Immature natural killer cell (primary cell): ENCODE results near the gene ERCC1. TPM values are rescaled to one million over a fixed set of nuclear protein-coding genes. Genes with fewer than 3 reads are reported as not detected.
"Not testable (repeated sequence)": the region's sequence is repeated elsewhere in the genome, so short reads cannot be mapped to it uniquely, and the experiment has no call there.

Experiments
- DNase-seq, 3 donors: peaks; one replicate each; pipeline ENCODE4 v3.0.0; 2022; ENCODE audit warnings: mixed read lengths in 1 of 3
- H3K27ac Mint-ChIP-seq, 6 donors: one replicate each; pipeline ENCODE4 v1.8.0; 2020; ENCODE audit warnings: mixed read lengths in 6 of 6, mild to moderate bottlenecking in 5 of 6, inconsistent platforms in 4 of 6, moderate library complexity in 3 of 6
- H3K27me3 Mint-ChIP-seq, 3 donors: one replicate each; pipeline ENCODE4 v1.8.0; 2020 to 2021; ENCODE audit warnings: low read depth in 3 of 3, mild to moderate bottlenecking in 3 of 3, mixed read lengths in 3 of 3, moderate library complexity in 3 of 3, inconsistent platforms in 1 of 3
- H3K36me3 Mint-ChIP-seq, 3 donors: one replicate each; pipeline ENCODE4 v1.8.0; 2020; ENCODE audit warnings: mixed read lengths in 3 of 3, inconsistent platforms in 2 of 3, mild to moderate bottlenecking in 2 of 3
- H3K4me1 Mint-ChIP-seq, 2 donors: one replicate each; pipeline ENCODE4 v1.8.0; 2020; ENCODE audit warnings: inconsistent platforms in 2 of 2, mild to moderate bottlenecking in 2 of 2, mixed read lengths in 2 of 2, moderate library complexity in 1 of 2
- H3K4me3 Mint-ChIP-seq, 5 donors: one replicate each; pipeline ENCODE4 v1.8.0; 2020; ENCODE audit warnings: mild to moderate bottlenecking in 5 of 5, mixed read lengths in 5 of 5, inconsistent platforms in 3 of 5, moderate library complexity in 3 of 5
- H3K9me3 Mint-ChIP-seq, 6 donors: one replicate each; pipeline ENCODE4 v1.8.0; 2020; ENCODE audit warnings: mild to moderate bottlenecking in 6 of 6, mixed read lengths in 6 of 6, inconsistent platforms in 4 of 6, moderate library complexity in 3 of 6
- polyA plus RNA-seq, 3 donors: library from polyadenylated mRNA; unstranded; fragments of 300-500 nt; fragmentation: Illumina TruSeq; gene quantifications; one replicate each; pipeline ENCODE4 v1.2.3, GENCODE V29; 2021

The ERCC1 gene
- polyA plus RNA-seq, 3 donors from 2014 or later: 50.8 to 62.2 (median 54.5) TPM

DNA sequence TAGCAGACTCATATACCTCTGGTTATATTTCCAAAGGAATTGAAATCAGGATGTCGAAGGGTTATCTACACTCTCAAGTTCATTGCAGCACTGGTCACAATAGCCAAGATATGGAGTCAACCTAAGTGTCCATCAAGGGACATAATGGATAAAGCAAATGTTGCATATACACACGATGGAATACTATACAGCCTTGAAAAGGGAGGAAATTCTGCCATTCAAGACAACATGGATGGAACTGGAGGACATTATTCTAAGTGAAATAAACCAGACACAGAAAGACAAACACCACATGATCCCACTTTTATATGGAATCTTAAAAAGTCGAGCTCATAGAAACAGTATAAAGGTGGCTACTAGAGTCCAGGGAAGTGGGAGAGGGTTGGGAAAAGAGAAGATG lies 13.6 kb upstream of the ERCC1 start:
- H3K27me3 Mint-ChIP-seq: peaks cover under 1 to 7% (median 2%) of the 10 kb centered on the region in 3 donors
- no peaks in the 10 kb centered on the region for H3K9me3 Mint-ChIP-seq
- DNase-seq: no peak
- peak overlapping the region in 2 of 6 donors; percentile 21 to 53 for H3K27ac Mint-ChIP-seq
- H3K36me3 Mint-ChIP-seq: no peaks in the 10 kb centered on the region
- peak overlapping the region in 2 of 5 donors; percentile 12 to 26 for H3K4me3 Mint-ChIP-seq
- H3K4me1 Mint-ChIP-seq: peaks cover 17% of the 10 kb centered on the region in 2 donors

- DNase-seq, H3K27ac Mint-ChIP-seq, H3K4me3 Mint-ChIP-seq, H3K36me3 Mint-ChIP-seq, H3K9me3 Mint-ChIP-seq: not testable (repeated sequence)
- Mint-ChIP-seq H3K27me3 (peaks cover under 1 to 11% (median 5%) of the 10 kb centered on the region in 3 donors), H3K4me1 (peaks cover 10 to 15% of the 10 kb centered on the region in 2 donors)
Observed at GRCh38 chr19:45432543-45432942, 8.8 kb upstream of the ERCC1 start.

DNA sequence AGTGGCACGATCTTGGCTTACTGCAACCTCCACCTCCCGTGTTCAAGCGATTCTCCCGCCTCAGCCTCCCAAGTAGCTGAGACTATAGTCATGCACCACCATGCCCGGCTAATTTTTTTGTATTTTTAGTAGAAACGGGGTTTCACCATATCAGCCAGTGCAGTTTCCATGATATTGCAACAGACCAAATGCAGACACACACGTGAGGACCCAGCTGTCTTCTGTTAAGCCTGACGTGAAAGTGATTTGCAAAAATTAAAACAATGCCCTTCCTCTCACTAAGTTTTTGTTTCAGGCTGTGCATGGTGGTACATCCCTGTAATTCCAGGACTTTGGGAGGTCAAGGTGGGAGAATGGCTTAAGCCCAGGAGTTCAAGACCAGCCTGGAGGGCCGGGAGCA lies 7.3 kb upstream of the ERCC1 start:
- DNase-seq, H3K27me3 Mint-ChIP-seq, H3K9me3 Mint-ChIP-seq, H3K36me3 Mint-ChIP-seq, H3K27ac Mint-ChIP-seq, H3K4me3 Mint-ChIP-seq: not testable (repeated sequence)
- H3K4me1 Mint-ChIP-seq: peaks cover 13 to 18% of the 10 kb centered on the region in 2 donors

- peaks cover 13 to 18% of the 10 kb centered on the region in 2 donors for H3K4me1 Mint-ChIP-seq
- not testable (repeated sequence) for H3K9me3 Mint-ChIP-seq, DNase-seq, H3K27me3 Mint-ChIP-seq, H3K27ac Mint-ChIP-seq, H3K36me3 Mint-ChIP-seq
- H3K4me3 Mint-ChIP-seq: peak overlapping the region in 1 of 5 donors; percentile 30
Observed at GRCh38 chr19:45429896-45430295, 6.2 kb upstream of the ERCC1 start.

- peaks cover 25 to 31% of the 10 kb centered on the region in 2 donors for H3K4me1 Mint-ChIP-seq
Observed at GRCh38 chr19:45428384-45429231, 4.9 kb upstream of the ERCC1 start.

DNA sequence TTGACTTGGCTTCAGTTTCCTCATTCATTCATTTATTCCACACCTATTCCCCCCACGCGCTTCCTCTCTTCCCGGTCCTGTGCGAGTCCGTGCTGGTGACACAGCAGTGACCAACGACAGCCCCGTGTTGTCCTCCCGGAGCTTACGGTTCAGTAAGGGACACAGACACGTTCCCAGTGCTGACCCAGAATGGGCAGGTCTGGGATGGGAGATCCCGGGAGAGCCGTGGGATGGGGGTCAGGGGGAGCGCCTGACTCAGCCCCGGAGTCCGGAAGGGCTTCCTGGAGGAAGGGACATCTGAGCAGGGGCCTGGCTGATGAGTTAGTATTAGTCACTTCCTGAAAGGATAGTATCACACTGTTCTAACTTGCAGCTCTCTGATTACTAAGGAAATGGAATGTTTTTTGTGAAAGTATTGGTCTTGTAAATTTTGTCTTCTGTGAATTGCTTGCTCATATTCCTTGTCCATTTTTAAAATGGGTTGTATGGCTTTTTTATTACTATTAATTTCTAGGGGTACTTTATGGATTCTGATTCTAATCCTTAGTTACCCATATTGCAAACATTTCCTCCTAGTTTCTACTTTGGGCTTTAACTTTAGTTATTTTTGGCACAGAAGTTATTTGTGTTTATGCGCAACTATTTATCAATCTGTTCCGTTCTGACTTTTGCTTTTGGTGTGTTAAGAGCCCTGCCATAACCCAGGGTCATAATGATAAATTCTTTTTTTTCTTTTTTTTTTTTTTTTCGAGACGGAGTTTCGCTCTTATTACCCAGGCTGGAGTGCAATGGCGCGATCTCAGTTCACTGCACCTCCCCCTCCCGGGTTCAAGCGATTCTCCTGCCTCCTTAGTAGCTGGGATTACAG lies 708 bp upstream of the ERCC1 start:
- no peak for DNase-seq
- no peaks in the 10 kb centered on the region for H3K36me3 Mint-ChIP-seq
- H3K4me1 Mint-ChIP-seq: peaks cover 42 to 47% of the 10 kb centered on the region in 2 donors
- peak overlapping the region; percentile 84 to 96 (median 92) for H3K27ac Mint-ChIP-seq
- peak overlapping the region; percentile 87 to 97 (median 94) for H3K4me3 Mint-ChIP-seq
- no peaks in the 10 kb centered on the region for H3K9me3 Mint-ChIP-seq
- peaks cover 5 to 7% (median 6%) of the 10 kb centered on the region in 3 donors for H3K27me3 Mint-ChIP-seq

More at GRCh38 chr19:45428384-45429231, 4.9 kb upstream of the ERCC1 start:
- H3K36me3 Mint-ChIP-seq: no peaks in the 10 kb centered on the region
- H3K9me3 Mint-ChIP-seq: no peaks in the 10 kb centered on the region
- H3K27ac Mint-ChIP-seq: peak overlapping the region in 5 of 6 donors; percentile 17 to 75 (median 35)
- peaks cover 3 to 5% (median 5%) of the 10 kb centered on the region in 3 donors for H3K27me3 Mint-ChIP-seq
- H3K4me3 Mint-ChIP-seq: peak overlapping the region; percentile 75 to 85 (median 84)
- DNase-seq: peak; percentile 43 to 51 (median 43)

- no peak for DNase-seq
- Mint-ChIP-seq H3K27ac (peak overlapping the region; percentile 84 to 96 (median 92)), H3K27me3 (peaks cover 5 to 7% (median 7%) of the 10 kb centered on the region in 3 donors), H3K4me1 (peaks cover 34 to 41% of the 10 kb centered on the region in 2 donors), H3K36me3 (no peaks in the 10 kb centered on the region), H3K4me3 (peak overlapping the region; percentile 87 to 97 (median 94)), H3K9me3 (no peaks in the 10 kb centered on the region)
Observed at GRCh38 chr19:45423033-45423588, 606 bp downstream of the ERCC1 start.

GRCh38 chr19:45421947-45422498 lies 1.7 kb downstream of the ERCC1 start:
- peaks cover 28 to 31% of the 10 kb centered on the region in 2 donors for H3K4me1 Mint-ChIP-seq
- H3K9me3 Mint-ChIP-seq: no peaks in the 10 kb centered on the region
- H3K27me3 Mint-ChIP-seq: peaks cover 0 to 5% (median 2%) of the 10 kb centered on the region in 3 donors
- no peak for DNase-seq
- peak overlapping the region in 3 of 5 donors; percentile 2 to 68 (median 24) for H3K4me3 Mint-ChIP-seq
- peak overlapping the region in 3 of 6 donors; percentile 28 to 70 (median 61) for H3K27ac Mint-ChIP-seq
- no peaks in the 10 kb centered on the region for H3K36me3 Mint-ChIP-seq

DNA sequence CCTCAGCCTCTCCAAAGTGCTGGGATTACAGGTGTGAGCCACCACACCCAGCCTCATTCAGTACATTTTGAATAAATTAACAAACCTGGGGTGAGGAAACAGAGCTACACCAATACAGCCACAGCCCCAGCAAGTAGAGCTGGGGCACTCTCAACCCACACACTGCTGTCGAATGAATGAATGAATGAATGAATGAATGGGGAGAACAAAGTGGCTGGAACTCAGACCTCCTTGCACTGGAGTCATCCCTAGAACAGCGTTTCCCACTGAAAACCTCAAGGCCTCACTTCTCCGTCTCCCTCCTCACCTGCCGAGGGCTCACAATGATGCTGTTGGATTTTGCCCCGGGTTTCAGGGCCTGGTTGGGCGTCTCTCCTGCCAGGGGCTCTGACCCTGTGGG lies 2.8 kb downstream of the ERCC1 start:
- Mint-ChIP-seq H3K4me1 (peaks cover 28 to 29% of the 10 kb centered on the region in 2 donors), H3K27me3 (peaks cover 0 to 5% (median 2%) of the 10 kb centered on the region in 3 donors), H3K36me3 (peaks cover 0 to 3% (median 0%) of the 10 kb centered on the region in 3 donors), H3K9me3 (no peaks in the 10 kb centered on the region), H3K4me3 (peak overlapping the region in 1 of 5 donors; percentile 35), H3K27ac (no peak overlapping the region)
- no peak for DNase-seq

DNA sequence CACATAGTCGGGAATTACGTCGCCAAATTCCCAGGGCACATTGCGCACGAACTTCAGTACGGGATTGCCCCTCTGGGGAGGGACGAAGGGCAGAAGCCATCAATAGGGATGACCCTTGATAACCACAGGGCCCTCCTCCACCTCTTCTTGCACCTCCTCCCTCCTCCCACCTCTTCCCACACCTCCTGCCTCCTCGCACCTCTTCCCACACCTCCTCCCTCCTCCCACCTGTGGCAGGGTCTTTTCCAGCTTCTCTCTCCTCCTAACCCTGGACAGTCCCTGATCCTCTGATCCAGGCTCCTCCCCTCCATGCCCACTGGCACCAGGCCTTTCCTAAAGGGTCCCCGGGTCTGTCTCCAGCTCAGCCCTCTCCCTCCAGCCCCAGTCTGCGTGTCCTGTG lies 3.4 kb downstream of the ERCC1 start:
- DNase-seq: no peak
- H3K9me3 Mint-ChIP-seq: no peaks in the 10 kb centered on the region
- peak overlapping the region in 1 of 5 donors; percentile 35 for H3K4me3 Mint-ChIP-seq
- peaks cover 28 to 29% of the 10 kb centered on the region in 2 donors for H3K4me1 Mint-ChIP-seq
- no peak overlapping the region for H3K27ac Mint-ChIP-seq
- peaks cover 0 to 3% (median 0%) of the 10 kb centered on the region in 3 donors for H3K36me3 Mint-ChIP-seq
- peaks cover 0 to 5% (median 2%) of the 10 kb centered on the region in 3 donors for H3K27me3 Mint-ChIP-seq

GRCh38 chr19:45419895-45420294 lies 3.8 kb downstream of the ERCC1 start:
- Mint-ChIP-seq H3K27me3 (peaks cover 0 to 5% (median 2%) of the 10 kb centered on the region in 3 donors), H3K9me3 (no peaks in the 10 kb centered on the region), H3K4me3 (no peak overlapping the region), H3K4me1 (peaks cover 28 to 29% of the 10 kb centered on the region in 2 donors), H3K36me3 (peaks cover 0 to 3% (median 0%) of the 10 kb centered on the region in 3 donors), H3K27ac (no peak overlapping the region)
- DNase-seq: no peak

GRCh38 chr19:45419396-45419795 lies 4.3 kb downstream of the ERCC1 start:
- DNase-seq: no peak
- no peak overlapping the region for H3K4me3 Mint-ChIP-seq

GRCh38 chr19:45418802-45419201 lies 4.9 kb downstream of the ERCC1 start:
- peaks cover 0 to 5% (median 2%) of the 10 kb centered on the region in 3 donors for H3K27me3 Mint-ChIP-seq
- peak overlapping the region in 2 of 6 donors; percentile 18 to 85 for H3K27ac Mint-ChIP-seq
- peaks cover 0 to 12% (median 0%) of the 10 kb centered on the region in 3 donors for H3K36me3 Mint-ChIP-seq
- no peak for DNase-seq
- no peaks in the 10 kb centered on the region for H3K9me3 Mint-ChIP-seq
- H3K4me1 Mint-ChIP-seq: peaks cover 18 to 19% of the 10 kb centered on the region in 2 donors
- no peak overlapping the region for H3K4me3 Mint-ChIP-seq

More at GRCh38 chr19:45419396-45419795, 4.3 kb downstream of the ERCC1 start:
- H3K27me3 Mint-ChIP-seq: peaks cover 0 to 5% (median 2%) of the 10 kb centered on the region in 3 donors
- no peak overlapping the region for H3K27ac Mint-ChIP-seq
- H3K36me3 Mint-ChIP-seq: peaks cover 0 to 8% (median 0%) of the 10 kb centered on the region in 3 donors
- no peaks in the 10 kb centered on the region for H3K9me3 Mint-ChIP-seq
- peaks cover 24 to 25% of the 10 kb centered on the region in 2 donors for H3K4me1 Mint-ChIP-seq
